GM23338 (cell line): Measurements from ENCODE around the gene AHR. TPM values are rescaled to one million over a fixed set of nuclear protein-coding genes. Genes with fewer than 3 reads are reported as not detected.

Experiments used
- ATAC-seq: fragments of 200-7000 bp; cut with Tn5 transposase; 3 replicates; pipeline ENCODE4 v1.9.1; 2020
- DNase-seq: peaks from one replicate; pipeline ENCODE4 v3.0.0-alpha.2; 2015; ENCODE audit warnings: low spot score
- H2AFZ ChIP-seq: fragments of 200-600 bp; sonication (generic); 2 replicates; pipeline ENCODE4 v1.8.0; 2016; ENCODE audit warnings: antibody characterized with exemption, mild to moderate bottlenecking, moderate library complexity
- H3F3A ChIP-seq: fragments of 200-600 bp; sonication (generic); replicated peaks from 2 replicates; pipeline ENCODE4 v1.8.0; 2017; ENCODE audit warnings: antibody characterized with exemption, mixed run types, low read depth
- H3K27ac ChIP-seq: fragments of 200-600 bp; sonication (generic); 2 replicates; pipeline ENCODE4 v1.6.1; 2016; ENCODE audit warnings: low read depth
- H3K27me3 ChIP-seq: fragments of 200-600 bp; sonication (generic); 2 replicates; pipeline ENCODE4 v1.8.0; 2016; ENCODE audit warnings: mild to moderate bottlenecking, mixed run types, moderate library complexity; ENCODE audit not compliant: insufficient read depth
- H3K36me3 ChIP-seq: fragments of 200-600 bp; sonication (generic); 2 replicates; pipeline ENCODE4 v1.8.0; 2016; ENCODE audit warnings: mild to moderate bottlenecking; ENCODE audit not compliant: insufficient read depth
- H3K4me1 ChIP-seq: fragments of 200-600 bp; sonication (generic); 2 replicates; pipeline ENCODE4 v1.8.0; 2016; ENCODE audit warnings: mild to moderate bottlenecking, moderate library complexity; ENCODE audit not compliant: insufficient read depth
- H3K4me2 ChIP-seq: fragments of 200-600 bp; sonication (generic); 2 replicates; pipeline ENCODE4 v1.7.1; 2017; ENCODE audit warnings: mixed run types
- H3K4me3 ChIP-seq: fragments of 200-600 bp; sonication (generic); 2 replicates; pipeline ENCODE4 v1.6.1; 2016; ENCODE audit warnings: mixed run types
- H3K79me2 ChIP-seq: fragments of 200-600 bp; sonication (generic); replicated peaks from 2 replicates; pipeline ENCODE4 v1.8.0; 2017; ENCODE audit warnings: mild to moderate bottlenecking; ENCODE audit not compliant: insufficient read depth
- H3K9me2 ChIP-seq: fragments of 200-600 bp; sonication (generic); 2 replicates; pipeline ENCODE4 v1.8.0; 2017; ENCODE audit not compliant: insufficient read depth
- H4K20me1 ChIP-seq: fragments of 200-600 bp; sonication (generic); replicated peaks from 2 replicates; pipeline ENCODE4 v1.8.0; 2017; ENCODE audit warnings: mild to moderate bottlenecking; ENCODE audit not compliant: insufficient read depth
- H3K27ac Mint-ChIP-seq: 2 replicates; pipeline ENCODE4 v1.8.0; 2020; ENCODE audit warnings: inconsistent platforms, mild to moderate bottlenecking, moderate library complexity, mixed read lengths
- H3K27me3 Mint-ChIP-seq: 3 replicates; pipeline ENCODE4 v1.8.0; 2022; ENCODE audit warnings: low read depth, mild to moderate bottlenecking, moderate library complexity, mixed read lengths, inconsistent platforms; ENCODE audit not compliant: insufficient read depth, poor library complexity
- H3K36me3 Mint-ChIP-seq: 3 replicates; pipeline ENCODE4 v1.8.0; 2021; ENCODE audit warnings: low read depth, mild to moderate bottlenecking, inconsistent platforms, moderate library complexity, mixed read lengths
- H3K4me1 Mint-ChIP-seq: 3 replicates; pipeline ENCODE4 v1.8.0; 2020; ENCODE audit warnings: mild to moderate bottlenecking, inconsistent platforms, mixed read lengths
- H3K4me3 Mint-ChIP-seq: 3 replicates; pipeline ENCODE4 v1.8.0; 2021; ENCODE audit warnings: moderate library complexity, mild to moderate bottlenecking, inconsistent platforms, mixed read lengths
- H3K9me3 Mint-ChIP-seq: 3 replicates; pipeline ENCODE4 v1.8.0; 2020; ENCODE audit warnings: moderate library complexity, mild to moderate bottlenecking, inconsistent platforms, mixed read lengths
- CREB1 ChIP-seq: fragments of 250-450 bp; sonication (Bioruptor Pico); IDR thresholded peaks from 2 replicates; pipeline ENCODE4 v1.5.0; 2020; ENCODE audit warnings: low read depth, mild to moderate bottlenecking, moderate library complexity
- EZH2 ChIP-seq: fragments of 200-600 bp; sonication (generic); IDR thresholded peaks from one replicate; pipeline ENCODE4 v1.8.0; 2017; ENCODE audit warnings: antibody characterized with exemption, mild to moderate bottlenecking, low read depth; ENCODE audit not compliant: unreplicated experiment
- EZH2phosphoT487 ChIP-seq: fragments of 200-600 bp; sonication (generic); IDR thresholded peaks from one replicate; pipeline ENCODE4 v1.8.1; 2018; ENCODE audit warnings: antibody characterized with exemption; ENCODE audit not compliant: unreplicated experiment
- JUNB ChIP-seq: IDR thresholded peaks from one replicate; pipeline ENCODE4 v1.6.1; 2016; ENCODE audit warnings: antibody characterized with exemption; ENCODE audit not compliant: unreplicated experiment
- NANOG ChIP-seq: IDR thresholded peaks from 2 replicates; pipeline ENCODE4 v1.6.1; 2016; ENCODE audit warnings: antibody characterized with exemption, borderline replicate concordance
- POLR2AphosphoS5 ChIP-seq: IDR thresholded peaks from 2 replicates; pipeline ENCODE4 v1.6.1; 2016; ENCODE audit warnings: antibody characterized with exemption, low read depth
- STAT1 ChIP-seq: IDR thresholded peaks from one replicate; pipeline ENCODE4 v1.6.1; 2016; ENCODE audit warnings: antibody characterized with exemption; ENCODE audit not compliant: unreplicated experiment
- ZNF114 ChIP-seq: fragments of 250-450 bp; sonication (Bioruptor Pico); IDR thresholded peaks from 2 replicates; pipeline ENCODE4 v1.5.0; 2020; ENCODE audit warnings: mild to moderate bottlenecking, moderate library complexity
- ZNF331 ChIP-seq: fragments of 250-450 bp; sonication (Bioruptor Pico); IDR thresholded peaks from 2 replicates; pipeline ENCODE4 v1.5.0; 2020; ENCODE audit warnings: low read depth, mild to moderate bottlenecking, moderate library complexity
- polyA plus RNA-seq: library from polyadenylated mRNA; unstranded; fragments of >200 nt; fragmentation: Nextera tagmentation; extraction: Ambion mirVana; gene quantifications from 2 replicates; pipeline ENCODE4 v1.2.1, GENCODE V29; 2016
- total RNA-seq: library from RNA; depleted of rRNA; stranded (reverse); fragments of >200 nt; shearing (Covaris generic); gene quantifications from 2 replicates; pipeline ENCODE4 v1.2.3, GENCODE V29; 2014
- TF ChIP-seq, protein P1 (sequence below): IDR thresholded peaks from one replicate; pipeline ENCODE4 v1.6.1; 2018; ENCODE audit warnings: antibody characterized with exemption; ENCODE audit not compliant: unreplicated experiment
- TF ChIP-seq, protein P2 (sequence below): fragments of 250-450 bp; sonication (Bioruptor Pico); IDR thresholded peaks from 2 replicates; pipeline ENCODE4 v1.5.0; 2020; ENCODE audit warnings: mild to moderate bottlenecking, moderate library complexity
- TF ChIP-seq, protein P3 (sequence below), 2 experiments: fragments of 200-600 bp in 1 of 2; sonication (generic) in 1 of 2; conservative IDR thresholded peaks; 2 replicates each; pipeline versions ENCODE4 v1.5.1 to v1.6.1; 2016 to 2017; ENCODE audit warnings: antibody characterized with exemption in 2 of 2, low read depth in 2 of 2, mild to moderate bottlenecking in 2 of 2, moderate library complexity in 1 of 2
- TF ChIP-seq, protein P4 (sequence below): IDR thresholded peaks from 2 replicates; pipeline ENCODE4 v1.6.1; 2016; ENCODE audit warnings: antibody characterized with exemption

The AHR gene
- total and polyA plus RNA-seq, 2 experiments from 2014 or later = 3.4 to 14.9 TPM

DNA sequence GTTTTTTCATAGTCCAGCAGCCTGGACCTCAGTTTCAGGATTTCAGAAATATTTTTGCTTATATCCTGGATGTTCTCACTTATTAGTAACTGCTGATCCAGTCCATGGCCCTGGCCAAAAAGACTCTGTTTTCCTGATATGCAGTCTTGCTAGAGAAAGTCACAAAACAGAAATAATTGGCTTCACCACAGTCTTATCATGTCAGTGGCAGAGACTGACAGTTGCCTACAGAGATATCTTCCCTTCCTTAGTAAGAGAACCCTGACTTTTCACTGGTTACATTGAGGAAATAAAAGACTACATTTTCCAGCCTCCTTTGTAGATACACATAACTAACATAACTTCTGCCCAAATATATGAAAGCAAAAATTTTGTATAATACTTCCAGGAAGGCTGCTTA, 56.6 kb downstream of the AHR start:
- no peak overlapping the region for H3K4me3 Mint-ChIP-seq
- Histone ChIP-seq H3K27me3 (no peaks in the 10 kb centered on the region), H4K20me1 (no peaks in the 10 kb centered on the region), H3K79me2 (no peaks in the 10 kb centered on the region; the same call in 1 of the 2 replicates), H3K4me1 (no peaks in the 10 kb centered on the region), H3F3A (no peaks in the 10 kb centered on the region), H3K4me2 (no peak overlapping the region), H3K27ac (no peak overlapping the region), H3K36me3 (no peaks in the 10 kb centered on the region), H3K9me2 (peaks cover 8% of the 10 kb centered on the region; the same call in 1 of the 2 replicates), H3K4me3 (no peak overlapping the region), H2AFZ (no peak overlapping the region)
- no peaks in the 10 kb centered on the region; the same call in 1 of the 3 replicates for H3K4me1 Mint-ChIP-seq
- no peak overlapping the region for H3K27ac Mint-ChIP-seq
- no peaks in the 10 kb centered on the region for H3K27me3 Mint-ChIP-seq
- ATAC-seq (no peak), DNase-seq (no peak)
- TF ChIP-seq ZNF331 (CRISPR knock-in tag) (no peak), EZH2phosphoT487 (no peak), CREB1 (CRISPR knock-in tag) (no peak), POLR2AphosphoS5 (no peak), JUNB (no peak), EZH2 (no peak), ZNF114 (no peak), STAT1 (no peak), NANOG (no peak)
- TF ChIP-seq, protein P1, sequence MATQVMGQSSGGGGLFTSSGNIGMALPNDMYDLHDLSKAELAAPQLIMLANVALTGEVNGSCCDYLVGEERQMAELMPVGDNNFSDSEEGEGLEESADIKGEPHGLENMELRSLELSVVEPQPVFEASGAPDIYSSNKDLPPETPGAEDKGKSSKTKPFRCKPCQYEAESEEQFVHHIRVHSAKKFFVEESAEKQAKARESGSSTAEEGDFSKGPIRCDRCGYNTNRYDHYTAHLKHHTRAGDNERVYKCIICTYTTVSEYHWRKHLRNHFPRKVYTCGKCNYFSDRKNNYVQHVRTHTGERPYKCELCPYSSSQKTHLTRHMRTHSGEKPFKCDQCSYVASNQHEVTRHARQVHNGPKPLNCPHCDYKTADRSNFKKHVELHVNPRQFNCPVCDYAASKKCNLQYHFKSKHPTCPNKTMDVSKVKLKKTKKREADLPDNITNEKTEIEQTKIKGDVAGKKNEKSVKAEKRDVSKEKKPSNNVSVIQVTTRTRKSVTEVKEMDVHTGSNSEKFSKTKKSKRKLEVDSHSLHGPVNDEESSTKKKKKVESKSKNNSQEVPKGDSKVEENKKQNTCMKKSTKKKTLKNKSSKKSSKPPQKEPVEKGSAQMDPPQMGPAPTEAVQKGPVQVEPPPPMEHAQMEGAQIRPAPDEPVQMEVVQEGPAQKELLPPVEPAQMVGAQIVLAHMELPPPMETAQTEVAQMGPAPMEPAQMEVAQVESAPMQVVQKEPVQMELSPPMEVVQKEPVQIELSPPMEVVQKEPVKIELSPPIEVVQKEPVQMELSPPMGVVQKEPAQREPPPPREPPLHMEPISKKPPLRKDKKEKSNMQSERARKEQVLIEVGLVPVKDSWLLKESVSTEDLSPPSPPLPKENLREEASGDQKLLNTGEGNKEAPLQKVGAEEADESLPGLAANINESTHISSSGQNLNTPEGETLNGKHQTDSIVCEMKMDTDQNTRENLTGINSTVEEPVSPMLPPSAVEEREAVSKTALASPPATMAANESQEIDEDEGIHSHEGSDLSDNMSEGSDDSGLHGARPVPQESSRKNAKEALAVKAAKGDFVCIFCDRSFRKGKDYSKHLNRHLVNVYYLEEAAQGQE = no peak
- TF ChIP-seq, protein P2, sequence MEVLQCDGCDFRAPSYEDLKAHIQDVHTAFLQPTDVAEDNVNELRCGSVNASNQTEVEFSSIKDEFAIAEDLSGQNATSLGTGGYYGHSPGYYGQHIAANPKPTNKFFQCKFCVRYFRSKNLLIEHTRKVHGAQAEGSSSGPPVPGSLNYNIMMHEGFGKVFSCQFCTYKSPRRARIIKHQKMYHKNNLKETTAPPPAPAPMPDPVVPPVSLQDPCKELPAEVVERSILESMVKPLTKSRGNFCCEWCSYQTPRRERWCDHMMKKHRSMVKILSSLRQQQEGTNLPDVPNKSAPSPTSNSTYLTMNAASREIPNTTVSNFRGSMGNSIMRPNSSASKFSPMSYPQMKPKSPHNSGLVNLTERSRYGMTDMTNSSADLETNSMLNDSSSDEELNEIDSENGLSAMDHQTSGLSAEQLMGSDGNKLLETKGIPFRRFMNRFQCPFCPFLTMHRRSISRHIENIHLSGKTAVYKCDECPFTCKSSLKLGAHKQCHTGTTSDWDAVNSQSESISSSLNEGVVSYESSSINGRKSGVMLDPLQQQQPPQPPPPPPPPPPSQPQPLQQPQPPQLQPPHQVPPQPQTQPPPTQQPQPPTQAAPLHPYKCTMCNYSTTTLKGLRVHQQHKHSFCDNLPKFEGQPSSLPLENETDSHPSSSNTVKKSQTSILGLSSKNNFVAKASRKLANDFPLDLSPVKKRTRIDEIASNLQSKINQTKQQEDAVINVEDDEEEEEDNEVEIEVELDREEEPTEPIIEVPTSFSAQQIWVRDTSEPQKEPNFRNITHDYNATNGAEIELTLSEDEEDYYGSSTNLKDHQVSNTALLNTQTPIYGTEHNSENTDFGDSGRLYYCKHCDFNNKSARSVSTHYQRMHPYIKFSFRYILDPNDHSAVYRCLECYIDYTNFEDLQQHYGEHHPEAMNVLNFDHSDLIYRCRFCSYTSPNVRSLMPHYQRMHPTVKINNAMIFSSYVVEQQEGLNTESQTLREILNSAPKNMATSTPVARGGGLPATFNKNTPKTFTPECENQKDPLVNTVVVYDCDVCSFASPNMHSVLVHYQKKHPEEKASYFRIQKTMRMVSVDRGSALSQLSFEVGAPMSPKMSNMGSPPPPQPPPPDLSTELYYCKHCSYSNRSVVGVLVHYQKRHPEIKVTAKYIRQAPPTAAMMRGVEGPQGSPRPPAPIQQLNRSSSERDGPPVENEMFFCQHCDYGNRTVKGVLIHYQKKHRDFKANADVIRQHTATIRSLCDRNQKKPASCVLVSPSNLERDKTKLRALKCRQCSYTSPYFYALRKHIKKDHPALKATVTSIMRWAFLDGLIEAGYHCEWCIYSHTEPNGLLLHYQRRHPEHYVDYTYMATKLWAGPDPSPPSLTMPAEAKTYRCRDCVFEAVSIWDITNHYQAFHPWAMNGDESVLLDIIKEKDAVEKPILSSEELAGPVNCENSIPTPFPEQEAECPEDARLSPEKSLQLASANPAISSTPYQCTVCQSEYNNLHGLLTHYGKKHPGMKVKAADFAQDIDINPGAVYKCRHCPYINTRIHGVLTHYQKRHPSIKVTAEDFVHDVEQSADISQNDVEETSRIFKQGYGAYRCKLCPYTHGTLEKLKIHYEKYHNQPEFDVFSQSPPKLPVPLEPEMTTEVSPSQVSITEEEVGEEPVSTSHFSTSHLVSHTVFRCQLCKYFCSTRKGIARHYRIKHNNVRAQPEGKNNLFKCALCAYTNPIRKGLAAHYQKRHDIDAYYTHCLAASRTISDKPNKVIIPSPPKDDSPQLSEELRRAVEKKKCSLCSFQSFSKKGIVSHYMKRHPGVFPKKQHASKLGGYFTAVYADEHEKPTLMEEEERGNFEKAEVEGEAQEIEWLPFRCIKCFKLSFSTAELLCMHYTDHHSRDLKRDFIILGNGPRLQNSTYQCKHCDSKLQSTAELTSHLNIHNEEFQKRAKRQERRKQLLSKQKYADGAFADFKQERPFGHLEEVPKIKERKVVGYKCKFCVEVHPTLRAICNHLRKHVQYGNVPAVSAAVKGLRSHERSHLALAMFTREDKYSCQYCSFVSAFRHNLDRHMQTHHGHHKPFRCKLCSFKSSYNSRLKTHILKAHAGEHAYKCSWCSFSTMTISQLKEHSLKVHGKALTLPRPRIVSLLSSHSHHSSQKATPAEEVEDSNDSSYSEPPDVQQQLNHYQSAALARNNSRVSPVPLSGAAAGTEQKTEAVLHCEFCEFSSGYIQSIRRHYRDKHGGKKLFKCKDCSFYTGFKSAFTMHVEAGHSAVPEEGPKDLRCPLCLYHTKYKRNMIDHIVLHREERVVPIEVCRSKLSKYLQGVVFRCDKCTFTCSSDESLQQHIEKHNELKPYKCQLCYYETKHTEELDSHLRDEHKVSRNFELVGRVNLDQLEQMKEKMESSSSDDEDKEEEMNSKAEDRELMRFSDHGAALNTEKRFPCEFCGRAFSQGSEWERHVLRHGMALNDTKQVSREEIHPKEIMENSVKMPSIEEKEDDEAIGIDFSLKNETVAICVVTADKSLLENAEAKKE (CRISPR knock-in tag) = no peak
- TF ChIP-seq, protein P3, sequence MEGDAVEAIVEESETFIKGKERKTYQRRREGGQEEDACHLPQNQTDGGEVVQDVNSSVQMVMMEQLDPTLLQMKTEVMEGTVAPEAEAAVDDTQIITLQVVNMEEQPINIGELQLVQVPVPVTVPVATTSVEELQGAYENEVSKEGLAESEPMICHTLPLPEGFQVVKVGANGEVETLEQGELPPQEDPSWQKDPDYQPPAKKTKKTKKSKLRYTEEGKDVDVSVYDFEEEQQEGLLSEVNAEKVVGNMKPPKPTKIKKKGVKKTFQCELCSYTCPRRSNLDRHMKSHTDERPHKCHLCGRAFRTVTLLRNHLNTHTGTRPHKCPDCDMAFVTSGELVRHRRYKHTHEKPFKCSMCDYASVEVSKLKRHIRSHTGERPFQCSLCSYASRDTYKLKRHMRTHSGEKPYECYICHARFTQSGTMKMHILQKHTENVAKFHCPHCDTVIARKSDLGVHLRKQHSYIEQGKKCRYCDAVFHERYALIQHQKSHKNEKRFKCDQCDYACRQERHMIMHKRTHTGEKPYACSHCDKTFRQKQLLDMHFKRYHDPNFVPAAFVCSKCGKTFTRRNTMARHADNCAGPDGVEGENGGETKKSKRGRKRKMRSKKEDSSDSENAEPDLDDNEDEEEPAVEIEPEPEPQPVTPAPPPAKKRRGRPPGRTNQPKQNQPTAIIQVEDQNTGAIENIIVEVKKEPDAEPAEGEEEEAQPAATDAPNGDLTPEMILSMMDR (conservative IDR thresholded peaks at IDR 0.05; ENCODE audit: low read depth in 2 of 2) = no peak
- TF ChIP-seq, protein P4, sequence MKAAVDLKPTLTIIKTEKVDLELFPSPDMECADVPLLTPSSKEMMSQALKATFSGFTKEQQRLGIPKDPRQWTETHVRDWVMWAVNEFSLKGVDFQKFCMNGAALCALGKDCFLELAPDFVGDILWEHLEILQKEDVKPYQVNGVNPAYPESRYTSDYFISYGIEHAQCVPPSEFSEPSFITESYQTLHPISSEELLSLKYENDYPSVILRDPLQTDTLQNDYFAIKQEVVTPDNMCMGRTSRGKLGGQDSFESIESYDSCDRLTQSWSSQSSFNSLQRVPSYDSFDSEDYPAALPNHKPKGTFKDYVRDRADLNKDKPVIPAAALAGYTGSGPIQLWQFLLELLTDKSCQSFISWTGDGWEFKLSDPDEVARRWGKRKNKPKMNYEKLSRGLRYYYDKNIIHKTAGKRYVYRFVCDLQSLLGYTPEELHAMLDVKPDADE = no peak
- peaks cover 46% of the 10 kb centered on the region for H3K36me3 Mint-ChIP-seq
- peaks cover 29% of the 10 kb centered on the region for H3K9me3 Mint-ChIP-seq
